Keratinocyte (primary cell): ENCODE results near the gene SYNE4. TPM values are rescaled to one million over a fixed set of nuclear protein-coding genes. Genes with fewer than 3 reads are reported as not detected.
A peak's percentile ranks its signal among the peaks of the same experiment; 100 is the strongest.

Experiments used
- DNase-seq: peaks from one replicate; pipeline ENCODE4 v3.0.0-alpha.2; 2011; ENCODE audit warnings: low read depth, missing footprints, low spot score
- FAIRE-seq: peaks from 2 replicates; lab custom pipeline; 2011; peaks lifted over from hg19 to GRCh38; lab: Jason Lieb, UNC
- H2AFZ ChIP-seq: 2 replicates; pipeline ENCODE4 v1.6.0; 2012; ENCODE audit warnings: low read length, control low read depth, inconsistent platforms; ENCODE audit not compliant: control insufficient read depth
- H3K27ac ChIP-seq: 2 replicates; pipeline ENCODE4 v1.5.1; 2011; ENCODE audit warnings: low read length; ENCODE audit not compliant: control insufficient read depth, insufficient read depth
- H3K27me3 ChIP-seq: 3 replicates; pipeline ENCODE4 v1.6.0; 2011; ENCODE audit warnings: low read length; ENCODE audit not compliant: control insufficient read depth, insufficient read depth; ENCODE audit errors: extremely low read depth
- H3K36me3 ChIP-seq, 2 experiments: 2 replicates in 1 of 2; 3 replicates in 1 of 2; pipeline ENCODE4 v1.5.1; 2011; ENCODE audit warnings: low read length in 2 of 2, mild to moderate bottlenecking in 1 of 2; ENCODE audit not compliant: control insufficient read depth in 2 of 2, insufficient read depth in 2 of 2; ENCODE audit errors: extremely low read depth in 1 of 2
- H3K4me1 ChIP-seq: 3 replicates; pipeline ENCODE4 v1.5.1; 2011; ENCODE audit warnings: low read length; ENCODE audit not compliant: control insufficient read depth, insufficient read depth; ENCODE audit errors: extremely low read depth
- H3K4me2 ChIP-seq: 3 replicates; pipeline ENCODE4 v1.6.0; 2011; ENCODE audit warnings: low read depth, low read length; ENCODE audit not compliant: control insufficient read depth, insufficient read depth; ENCODE audit errors: extremely low read depth
- H3K4me3 ChIP-seq, 3 experiments: fragments of 200-600 bp in 1 of 3; sonication (generic) in 1 of 3; 2 replicates in 2 of 3; 3 replicates in 1 of 3; pipeline ENCODE4 v1.5.1; 2011 to 2016; ENCODE audit warnings: low read length in 3 of 3, mild to moderate bottlenecking in 3 of 3, control low read depth in 2 of 3, inconsistent platforms in 1 of 3, low read depth in 1 of 3, mixed read lengths in 1 of 3, mixed run types in 1 of 3, moderate library complexity in 1 of 3; ENCODE audit not compliant: control insufficient read depth in 2 of 3, insufficient read depth in 2 of 3; ENCODE audit errors: extremely low read depth in 1 of 3
- H3K79me2 ChIP-seq: 2 replicates; pipeline ENCODE4 v1.6.0; 2012; ENCODE audit warnings: low read length; ENCODE audit not compliant: control insufficient read depth, insufficient read depth
- H3K9ac ChIP-seq: 3 replicates; pipeline ENCODE4 v1.6.0; 2011; ENCODE audit warnings: low read length; ENCODE audit not compliant: control insufficient read depth, insufficient read depth; ENCODE audit errors: extremely low read depth
- H3K9me1 ChIP-seq: 3 replicates; pipeline ENCODE4 v1.6.0; 2011; ENCODE audit warnings: low read length; ENCODE audit not compliant: control insufficient read depth, insufficient read depth; ENCODE audit errors: extremely low read depth
- H3K9me3 ChIP-seq: 2 replicates; pipeline ENCODE4 v1.5.1; 2012; ENCODE audit warnings: low read depth, low read length; ENCODE audit not compliant: control insufficient read depth
- H4K20me1 ChIP-seq: 3 replicates; pipeline ENCODE4 v1.6.0; 2011; ENCODE audit warnings: low read length; ENCODE audit not compliant: control insufficient read depth, insufficient read depth; ENCODE audit errors: extremely low read depth
- EZH2 ChIP-seq: IDR thresholded peaks from one replicate; pipeline ENCODE4 v1.6.1; 2012; ENCODE audit warnings: inconsistent platforms, mild to moderate bottlenecking, low read length, moderate library complexity
- dilution Hi-C: fragments of 300-500 bp; cut with MboI; formaldehyde crosslinking; loops from one replicate; pipeline ENCODE4 v1.7.0; 2020; ENCODE audit warnings: low sequenced_read_pairs; ENCODE audit not compliant: extremely low pct_ligation_motif_present
- polyA plus RNA-seq, 5 experiments: library from polyadenylated mRNA; depleted of rRNA in 3 of 5; stranded (reverse) in 3 of 5; stranded (forward) in 1 of 5; unstranded in 1 of 5; fragments of >200 nt; gene quantifications; 1 replicate in 1 of 5; 2 replicates in 3 of 5; 3 replicates in 1 of 5; pipeline versions ENCODE4 v1.2.1 to v1.2.3, GENCODE V29; 2011 to 2012; ENCODE audit warnings: missing spikeins in 2 of 5, low read depth in 1 of 5, low replicate concordance in 1 of 5
- TF ChIP-seq, protein P1 (sequence below), 3 experiments: IDR thresholded peaks in 1 of 3; conservative IDR thresholded peaks in 1 of 3; optimal IDR thresholded peaks in 1 of 3; 2 replicates in 2 of 3; 3 replicates in 1 of 3; pipeline versions ENCODE3 to v1.5.1; 2011; ENCODE audit warnings: low read length in 3 of 3, mild to moderate bottlenecking in 3 of 3, moderate library complexity in 2 of 3, control low read depth in 1 of 3, inconsistent platforms in 1 of 3; ENCODE audit not compliant: insufficient read depth in 2 of 3; ENCODE audit errors: extremely low read depth in 1 of 3

The SYNE4 gene
- polyA plus RNA-seq, 1 donor (not counting 4 experiments of a cell fraction or from before 2014, with no cell fraction given) = 0.28 TPM

GRCh38 chr19:36014012-36014924 lies 5.7 kb upstream of the SYNE4 start, which contains the start of gene ALKBH6:
TSS of gene ALKBH6 (minus strand) at chr19:36014213. CDS start at chr19:36013397, 816 bp downstream.
- Histone ChIP-seq H3K4me2 (peak within 1 kb of the TSS; percentile 89), H3K27ac (peak within 1 kb of the TSS; percentile 79), H3K9me1 (no peaks in the 10 kb centered on the region), H3K9ac (peak within 1 kb of the TSS; percentile 81), H3K4me3 (peak within 1 kb of the TSS; percentile 67 to 90 (median 86)), H3K36me3 (no peaks in the 10 kb centered on the region), H3K9me3 (no peaks in the 10 kb centered on the region), H3K4me1 (peaks cover 11% of the 10 kb centered on the region), H4K20me1 (no peaks in the 10 kb centered on the region), H3K79me2 (peaks cover 10% of the 10 kb centered on the region), H3K27me3 (no peaks in the 10 kb centered on the region), H2AFZ (peak within 1 kb of the TSS; percentile 95)
- FAIRE-seq (peak; percentile 91), DNase-seq (peak; percentile 88)
- dilution Hi-C loops = no loop called here
- TF ChIP-seq EZH2 = no peak
- TF ChIP-seq, protein P1, sequence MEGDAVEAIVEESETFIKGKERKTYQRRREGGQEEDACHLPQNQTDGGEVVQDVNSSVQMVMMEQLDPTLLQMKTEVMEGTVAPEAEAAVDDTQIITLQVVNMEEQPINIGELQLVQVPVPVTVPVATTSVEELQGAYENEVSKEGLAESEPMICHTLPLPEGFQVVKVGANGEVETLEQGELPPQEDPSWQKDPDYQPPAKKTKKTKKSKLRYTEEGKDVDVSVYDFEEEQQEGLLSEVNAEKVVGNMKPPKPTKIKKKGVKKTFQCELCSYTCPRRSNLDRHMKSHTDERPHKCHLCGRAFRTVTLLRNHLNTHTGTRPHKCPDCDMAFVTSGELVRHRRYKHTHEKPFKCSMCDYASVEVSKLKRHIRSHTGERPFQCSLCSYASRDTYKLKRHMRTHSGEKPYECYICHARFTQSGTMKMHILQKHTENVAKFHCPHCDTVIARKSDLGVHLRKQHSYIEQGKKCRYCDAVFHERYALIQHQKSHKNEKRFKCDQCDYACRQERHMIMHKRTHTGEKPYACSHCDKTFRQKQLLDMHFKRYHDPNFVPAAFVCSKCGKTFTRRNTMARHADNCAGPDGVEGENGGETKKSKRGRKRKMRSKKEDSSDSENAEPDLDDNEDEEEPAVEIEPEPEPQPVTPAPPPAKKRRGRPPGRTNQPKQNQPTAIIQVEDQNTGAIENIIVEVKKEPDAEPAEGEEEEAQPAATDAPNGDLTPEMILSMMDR (optimal IDR thresholded peaks at IDR 0.05 in 1 of 3, IDR thresholded peaks at IDR 0.05 in 1 of 3, conservative IDR thresholded peaks at IDR 0.05 in 1 of 3; ENCODE audit: extremely low read depth in 1 of 3, insufficient read depth in 2 of 3, low read length in 3 of 3) = no peak

DNA sequence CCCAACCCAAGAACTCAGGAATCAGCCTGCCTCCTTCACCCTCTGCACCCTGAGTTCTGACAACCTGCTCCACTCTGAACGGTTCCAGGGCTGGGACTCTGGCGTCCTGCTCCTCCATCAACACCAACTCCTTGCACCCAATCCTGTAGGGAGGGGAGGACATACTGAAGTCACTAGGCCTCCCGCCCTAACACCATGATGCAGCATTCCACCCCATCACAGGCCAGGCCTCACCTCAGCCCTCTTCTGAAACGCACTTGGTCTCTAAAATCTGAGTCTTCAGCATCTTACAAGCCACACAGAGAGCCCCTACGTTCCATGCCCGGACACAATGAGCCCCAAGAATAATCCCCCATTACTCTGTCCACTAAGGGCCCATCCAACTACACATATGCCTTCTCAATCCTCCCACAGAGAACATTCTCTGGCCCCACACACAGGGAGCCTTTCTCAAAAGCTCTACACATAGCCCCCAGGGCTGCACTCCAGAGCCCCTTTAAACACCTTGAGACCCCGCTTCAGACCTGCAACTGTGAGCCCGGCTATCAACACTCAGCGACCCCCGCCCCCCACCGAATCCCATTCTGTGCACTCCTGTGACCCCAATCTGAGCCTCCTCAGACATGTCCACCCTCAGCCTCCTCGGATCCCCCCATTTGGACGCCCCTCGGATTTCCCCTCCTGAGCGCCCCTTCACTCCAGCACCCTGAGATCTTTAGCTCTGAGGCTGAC lies 4.8 kb upstream of the SYNE4 start:
- Histone ChIP-seq H3K79me2 (peaks cover 10% of the 10 kb centered on the region), H3K9me1 (no peaks in the 10 kb centered on the region), H3K4me1 (peaks cover 16% of the 10 kb centered on the region), H3K27me3 (no peaks in the 10 kb centered on the region), H3K36me3 (no peaks in the 10 kb centered on the region), H3K27ac (peak overlapping the region; percentile 79), H3K9ac (peak overlapping the region; percentile 81), H3K4me3 (peak overlapping the region; percentile 67 to 90 (median 86)), H3K9me3 (no peaks in the 10 kb centered on the region), H3K4me2 (peak overlapping the region; percentile 73), H4K20me1 (no peaks in the 10 kb centered on the region), H2AFZ (peak overlapping the region; percentile 89)
- dilution Hi-C loops = no loop called here
- no peak for TF ChIP-seq EZH2
- TF ChIP-seq, protein P1 (optimal IDR thresholded peaks at IDR 0.05 in 1 of 3, IDR thresholded peaks at IDR 0.05 in 1 of 3, conservative IDR thresholded peaks at IDR 0.05 in 1 of 3; ENCODE audit: extremely low read depth in 1 of 3, insufficient read depth in 2 of 3, low read length in 3 of 3) = no peak
- no peak for DNase-seq
- FAIRE-seq = peak; percentile 20
